GM18867 (cell line): ENCODE measurements around the gene PON1.
A peak's percentile ranks its signal among the peaks of the same experiment; 100 is the strongest.

Source experiments
- ATAC-seq: cut with Tn5 transposase; IDR thresholded peaks from one replicate; pipeline ENCODE4 v1.9.1; 2021; ENCODE audit warnings: mild to moderate bottlenecking, moderate library complexity; ENCODE audit not compliant: unreplicated experiment

PON1 gene

GRCh38 chr7:95317966-95318365 lies 6.4 kb downstream of the PON1 start:
- no peak for ATAC-seq

GRCh38 chr7:95317546-95317945 lies 6.8 kb downstream of the PON1 start:
- no peak for ATAC-seq

- peak; percentile 84 for ATAC-seq
Observed at GRCh38 chr7:95316588-95316987, 7.7 kb downstream of the PON1 start.

- no peak for ATAC-seq
Observed at GRCh38 chr7:95312561-95312960, 11.8 kb downstream of the PON1 start.

- ATAC-seq: no peak
Observed at GRCh38 chr7:95311389-95311788, 12.9 kb downstream of the PON1 start.

GRCh38 chr7:95309951-95310350 lies 14.4 kb downstream of the PON1 start:
- no peak for ATAC-seq

- no peak for ATAC-seq
Observed at GRCh38 chr7:95304990-95305389, 19.3 kb downstream of the PON1 start.

- ATAC-seq: no peak
Observed at GRCh38 chr7:95303013-95303905, 21.1 kb downstream of the PON1 start.

- ATAC-seq: no peak
Observed at GRCh38 chr7:95298091-95298490, 26.2 kb downstream of the PON1 start.

- no peak for ATAC-seq
Observed at GRCh38 chr7:95297041-95297440, 27.3 kb downstream of the PON1 start.

GRCh38 chr7:95296456-95296855 lies 27.9 kb downstream of the PON1 start:
- ATAC-seq: no peak

GRCh38 chr7:95295397-95295796 lies 28.9 kb downstream of the PON1 start:
- ATAC-seq: no peak

- no peak for ATAC-seq
Observed at GRCh38 chr7:95290166-95290830, 34.0 kb downstream of the PON1 start.

GRCh38 chr7:95286096-95286495 lies 38.2 kb downstream of the PON1 start:
- no peak for ATAC-seq

- no peak for ATAC-seq
Observed at GRCh38 chr7:95279417-95279816, 44.9 kb downstream of the PON1 start.

- ATAC-seq: no peak
Observed at GRCh38 chr7:95276114-95276513, 48.2 kb downstream of the PON1 start.

- ATAC-seq: no peak
Observed at GRCh38 chr7:95269640-95270039, 54.7 kb downstream of the PON1 start.

- ATAC-seq: no peak
Observed at GRCh38 chr7:95267754-95268153, 56.6 kb downstream of the PON1 start.

GRCh38 chr7:95265634-95266033 lies 58.7 kb downstream of the PON1 start:
- ATAC-seq: no peak

GRCh38 chr7:95264363-95264891 lies 59.9 kb downstream of the PON1 start:
- ATAC-seq: no peak

- no peak for ATAC-seq
Observed at GRCh38 chr7:95263785-95264362, 60.5 kb downstream of the PON1 start.

- no peak for ATAC-seq
Observed at GRCh38 chr7:95262875-95263274, 61.5 kb downstream of the PON1 start.
